Stimulated activated CD4-positive, alpha-beta T cell treated with anti-CD3 and anti-CD28 coated beads, TNF-alpha, amount 100 ng/mL, for 48 hours (primary cell): ENCODE data around the gene PGBD1.

Source experiments
- DNase-seq, 3 donors: peaks; one replicate each; pipeline ENCODE4 v3.0.0-alpha.2; 2020; ENCODE audit warnings: low read depth in 3 of 3

PGBD1 gene, protein sequence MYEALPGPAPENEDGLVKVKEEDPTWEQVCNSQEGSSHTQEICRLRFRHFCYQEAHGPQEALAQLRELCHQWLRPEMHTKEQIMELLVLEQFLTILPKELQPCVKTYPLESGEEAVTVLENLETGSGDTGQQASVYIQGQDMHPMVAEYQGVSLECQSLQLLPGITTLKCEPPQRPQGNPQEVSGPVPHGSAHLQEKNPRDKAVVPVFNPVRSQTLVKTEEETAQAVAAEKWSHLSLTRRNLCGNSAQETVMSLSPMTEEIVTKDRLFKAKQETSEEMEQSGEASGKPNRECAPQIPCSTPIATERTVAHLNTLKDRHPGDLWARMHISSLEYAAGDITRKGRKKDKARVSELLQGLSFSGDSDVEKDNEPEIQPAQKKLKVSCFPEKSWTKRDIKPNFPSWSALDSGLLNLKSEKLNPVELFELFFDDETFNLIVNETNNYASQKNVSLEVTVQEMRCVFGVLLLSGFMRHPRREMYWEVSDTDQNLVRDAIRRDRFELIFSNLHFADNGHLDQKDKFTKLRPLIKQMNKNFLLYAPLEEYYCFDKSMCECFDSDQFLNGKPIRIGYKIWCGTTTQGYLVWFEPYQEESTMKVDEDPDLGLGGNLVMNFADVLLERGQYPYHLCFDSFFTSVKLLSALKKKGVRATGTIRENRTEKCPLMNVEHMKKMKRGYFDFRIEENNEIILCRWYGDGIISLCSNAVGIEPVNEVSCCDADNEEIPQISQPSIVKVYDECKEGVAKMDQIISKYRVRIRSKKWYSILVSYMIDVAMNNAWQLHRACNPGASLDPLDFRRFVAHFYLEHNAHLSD

DNA sequence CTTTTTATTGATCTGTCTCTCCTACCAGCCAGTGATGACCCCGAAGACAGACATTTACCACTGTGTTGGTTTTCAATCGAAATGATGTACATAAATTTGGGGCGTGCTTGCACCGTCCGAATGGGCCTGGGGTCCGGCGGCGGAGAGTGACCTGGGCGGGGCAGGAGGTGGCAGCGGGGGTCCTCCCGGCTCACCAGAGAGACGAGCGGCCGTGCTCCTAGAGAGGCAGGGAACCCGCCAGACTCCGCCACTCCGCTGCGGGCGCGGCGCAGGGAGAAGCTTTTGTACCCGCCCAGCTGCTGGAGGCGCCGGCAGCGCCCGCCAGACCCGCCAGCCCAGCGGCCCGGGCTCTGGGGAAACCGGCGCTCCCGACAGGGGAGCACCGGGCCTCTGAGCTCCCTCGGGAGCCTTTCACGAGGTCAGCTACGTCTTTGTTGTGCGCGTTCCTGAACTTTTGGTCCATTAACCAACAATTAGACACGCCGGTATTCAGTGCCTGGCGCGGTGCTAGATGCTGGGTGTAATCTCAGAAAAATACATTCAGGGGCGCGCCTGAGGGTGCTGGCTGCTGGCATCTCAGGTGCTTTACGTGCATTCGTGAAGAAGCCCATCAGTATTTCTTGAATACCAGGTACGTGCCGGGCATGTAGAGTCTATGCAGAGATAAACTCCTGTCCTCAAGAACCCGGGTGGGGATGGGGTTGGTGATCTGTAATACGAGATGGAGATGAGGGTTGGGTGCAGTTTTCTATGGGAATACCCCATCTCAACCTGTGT, at the start of gene PGBD1:
Gene PGBD1 (plus strand): TSS at position 285 of the 777 bp plus-strand sequence. CDS start 2,242 bp downstream, outside the sequence.
- peak; percentile 23 to 41 (median 40) for DNase-seq

DNA sequence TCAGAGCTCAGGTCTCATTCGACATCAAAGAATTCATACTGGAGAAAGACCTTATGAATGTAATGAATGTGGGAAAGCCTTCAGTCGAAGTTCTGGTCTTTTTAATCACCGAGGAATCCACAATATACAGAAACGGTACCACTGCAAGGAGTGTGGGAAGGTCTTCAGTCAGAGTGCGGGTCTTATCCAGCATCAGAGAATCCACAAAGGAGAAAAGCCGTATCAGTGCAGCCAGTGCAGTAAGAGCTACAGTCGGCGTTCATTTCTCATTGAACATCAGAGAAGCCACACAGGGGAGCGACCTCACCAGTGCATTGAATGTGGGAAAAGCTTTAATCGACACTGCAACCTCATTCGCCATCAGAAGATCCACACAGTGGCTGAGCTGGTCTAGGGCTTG, 48.6 kb upstream of the PGBD1 start:
- no peak for DNase-seq

DNA sequence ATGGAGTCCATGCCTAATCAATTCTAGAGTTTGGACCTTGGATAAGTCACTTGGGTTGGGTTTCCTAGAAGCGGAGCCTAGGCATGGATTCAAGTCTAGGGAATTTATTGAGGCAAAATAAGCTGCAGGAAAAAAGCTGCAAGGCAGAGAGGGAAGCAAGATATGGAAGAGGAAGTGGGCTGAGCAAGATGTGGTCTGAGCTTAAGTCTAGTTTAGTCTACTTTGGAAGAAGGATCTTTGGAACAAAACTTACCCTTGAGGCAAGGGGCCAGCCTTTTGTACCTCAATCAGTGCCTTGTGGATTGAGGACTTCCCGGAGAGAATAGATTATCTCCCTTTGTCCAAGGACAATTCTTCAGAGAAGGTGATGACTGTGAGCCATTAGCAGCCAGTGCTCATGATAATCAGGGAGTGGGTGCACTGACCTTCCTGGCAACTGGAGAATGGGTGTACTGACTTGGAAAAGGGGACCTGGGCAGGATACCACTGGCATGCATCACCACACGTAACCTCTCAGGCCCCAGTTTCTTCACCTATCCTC, 45.4 kb upstream of the PGBD1 start:
- no peak for DNase-seq

DNA sequence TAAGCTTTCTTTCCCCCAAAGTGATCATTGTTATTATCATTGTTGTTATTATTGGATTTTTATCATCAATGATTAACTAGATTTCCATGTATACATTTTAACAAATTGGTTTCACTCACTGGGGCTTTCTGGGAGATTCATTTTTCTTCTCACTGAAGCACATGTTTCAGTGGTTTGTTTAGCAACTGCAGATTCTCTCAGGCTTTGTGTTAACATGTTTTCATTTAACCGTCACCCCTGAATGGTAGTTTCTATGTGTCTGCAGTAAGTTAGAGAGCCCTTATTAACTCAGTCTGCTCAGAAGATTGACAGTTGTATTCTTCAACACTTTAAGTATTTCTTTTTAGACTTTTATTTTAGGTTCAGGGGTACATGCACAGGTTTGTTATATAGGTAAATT, 41.7 kb upstream of the PGBD1 start:
- no peak for DNase-seq

DNA sequence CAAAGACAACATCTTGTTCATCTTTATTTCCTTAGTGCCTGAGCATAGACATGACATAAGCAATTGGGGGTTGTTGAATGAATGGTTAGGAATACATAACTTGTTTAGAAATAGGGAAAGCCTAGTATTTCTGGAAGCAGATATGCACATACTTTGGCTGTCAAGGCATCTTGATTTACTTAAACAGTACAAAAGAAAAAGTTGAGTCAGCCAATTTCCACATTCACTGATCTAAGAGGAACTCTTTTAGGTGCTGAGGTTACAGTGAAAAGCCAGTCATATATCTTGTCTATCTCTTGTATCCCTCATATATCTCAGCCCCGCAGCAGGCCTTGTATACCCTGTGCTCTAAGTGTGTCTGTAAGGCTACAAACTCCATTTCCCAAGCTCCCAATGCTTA, 40.9 kb upstream of the PGBD1 start:
- no peak for DNase-seq

DNA sequence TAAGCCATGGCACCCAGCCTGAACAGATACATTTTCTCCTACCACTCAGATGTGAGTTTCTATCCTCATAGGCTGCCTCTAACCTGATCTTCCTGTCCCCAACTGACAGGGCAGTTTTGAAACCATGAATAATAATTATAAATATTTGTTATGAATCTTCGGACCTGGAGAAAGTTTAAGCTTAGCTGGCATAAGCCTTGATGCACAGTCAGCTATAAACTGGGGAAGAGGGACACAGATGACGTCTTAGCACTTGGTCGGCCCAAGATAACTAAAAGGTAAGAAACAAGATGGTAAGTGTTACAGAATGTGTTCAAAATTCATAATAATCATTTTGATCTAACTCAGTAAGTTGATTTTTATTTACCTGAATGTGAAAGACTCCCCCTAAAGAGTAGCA, 37.4 kb upstream of the PGBD1 start:
- DNase-seq: no peak

DNA sequence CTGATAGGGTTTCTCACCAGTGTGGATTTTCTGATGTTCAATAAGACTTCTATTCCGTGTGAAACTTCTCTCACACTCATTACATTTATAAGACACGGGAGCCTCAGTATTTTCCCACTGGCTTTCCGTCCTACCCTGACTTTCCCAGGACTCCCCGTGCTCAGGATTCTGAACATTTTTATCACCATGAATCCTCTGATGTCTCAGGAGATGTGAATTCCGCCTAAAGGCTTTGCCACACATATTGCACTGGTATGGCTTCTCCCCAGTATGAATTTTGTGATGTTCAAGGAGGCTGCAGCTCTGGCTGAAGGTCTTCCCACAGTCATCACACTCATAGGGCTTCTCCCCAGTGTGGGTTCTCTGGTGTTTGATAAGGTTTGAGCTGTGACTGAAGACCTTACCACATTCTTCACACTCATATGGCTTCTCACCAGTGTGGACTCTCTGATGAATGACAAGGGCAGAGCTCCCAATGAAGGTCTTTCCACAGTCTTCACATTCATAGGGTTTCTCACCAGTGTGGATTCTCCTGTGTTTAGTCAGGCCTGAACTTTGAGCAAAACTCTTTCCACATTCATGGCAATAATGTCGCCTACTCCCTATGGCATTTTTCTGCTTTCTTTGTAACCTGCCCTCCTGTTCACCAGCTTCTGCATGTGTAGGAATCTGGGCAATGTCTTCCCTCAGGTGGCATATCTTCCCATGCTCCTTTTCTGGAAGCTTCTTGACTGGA, 36.0 kb upstream of the PGBD1 start:
- no peak for DNase-seq

DNA sequence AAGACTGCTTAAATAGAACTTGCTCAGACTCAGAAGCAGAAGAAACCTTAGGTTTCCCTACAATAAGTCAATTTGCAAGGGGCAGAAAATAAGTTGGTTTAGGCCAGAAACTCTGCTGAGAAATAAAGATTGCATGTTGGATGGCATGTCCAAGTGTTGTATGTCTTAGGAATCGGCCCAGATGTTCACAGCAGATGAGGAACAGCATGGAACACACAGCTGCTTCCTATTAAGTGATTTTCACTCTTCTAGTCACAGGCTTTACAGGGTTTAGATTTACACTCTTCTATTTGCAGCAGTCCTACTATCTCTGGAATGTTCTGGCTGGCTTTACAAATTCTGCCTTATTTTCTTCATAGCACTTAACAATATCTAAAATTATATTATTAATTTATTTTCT, 32.5 kb upstream of the PGBD1 start:
- no peak for DNase-seq

DNA sequence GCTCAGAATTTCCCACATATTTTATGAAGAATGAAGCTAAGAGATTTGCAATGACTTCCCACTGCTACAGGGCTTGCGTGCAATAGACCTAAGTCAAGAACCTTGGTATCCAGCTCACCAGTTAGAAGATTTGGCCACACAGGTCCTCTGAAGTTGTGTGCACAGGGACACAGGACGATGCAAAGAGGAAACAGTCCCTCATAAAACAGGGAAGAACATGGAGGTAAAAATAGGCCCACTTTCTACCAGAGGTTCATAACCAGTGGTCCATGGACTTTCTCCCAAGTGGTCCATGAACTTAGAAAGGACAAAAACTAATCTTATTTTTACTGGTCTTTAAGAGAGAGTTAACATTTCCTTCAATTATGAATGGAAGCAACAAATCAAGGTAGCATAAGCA, 30.6 kb upstream of the PGBD1 start:
- no peak for DNase-seq

DNA sequence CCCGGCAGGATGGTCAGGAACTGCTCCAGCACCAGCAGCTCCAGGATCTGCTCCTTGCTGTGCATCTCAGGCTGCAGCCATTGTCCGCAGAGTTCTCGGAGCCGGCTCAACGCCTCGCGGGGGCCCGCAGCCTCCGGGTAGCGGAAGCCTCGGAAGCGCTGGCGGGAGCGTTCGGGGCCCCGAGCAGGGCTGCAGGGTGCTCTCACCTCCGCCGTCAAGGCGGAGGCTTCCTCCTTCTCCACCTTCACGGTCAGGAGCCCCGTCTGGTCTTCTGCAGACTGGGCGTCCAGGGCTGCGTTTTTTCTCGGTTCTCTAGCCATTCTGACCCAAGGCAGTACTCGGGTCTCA, 29.7 kb upstream of the PGBD1 start:
- DNase-seq: peak in 1 of 3 donors; percentile 18

DNA sequence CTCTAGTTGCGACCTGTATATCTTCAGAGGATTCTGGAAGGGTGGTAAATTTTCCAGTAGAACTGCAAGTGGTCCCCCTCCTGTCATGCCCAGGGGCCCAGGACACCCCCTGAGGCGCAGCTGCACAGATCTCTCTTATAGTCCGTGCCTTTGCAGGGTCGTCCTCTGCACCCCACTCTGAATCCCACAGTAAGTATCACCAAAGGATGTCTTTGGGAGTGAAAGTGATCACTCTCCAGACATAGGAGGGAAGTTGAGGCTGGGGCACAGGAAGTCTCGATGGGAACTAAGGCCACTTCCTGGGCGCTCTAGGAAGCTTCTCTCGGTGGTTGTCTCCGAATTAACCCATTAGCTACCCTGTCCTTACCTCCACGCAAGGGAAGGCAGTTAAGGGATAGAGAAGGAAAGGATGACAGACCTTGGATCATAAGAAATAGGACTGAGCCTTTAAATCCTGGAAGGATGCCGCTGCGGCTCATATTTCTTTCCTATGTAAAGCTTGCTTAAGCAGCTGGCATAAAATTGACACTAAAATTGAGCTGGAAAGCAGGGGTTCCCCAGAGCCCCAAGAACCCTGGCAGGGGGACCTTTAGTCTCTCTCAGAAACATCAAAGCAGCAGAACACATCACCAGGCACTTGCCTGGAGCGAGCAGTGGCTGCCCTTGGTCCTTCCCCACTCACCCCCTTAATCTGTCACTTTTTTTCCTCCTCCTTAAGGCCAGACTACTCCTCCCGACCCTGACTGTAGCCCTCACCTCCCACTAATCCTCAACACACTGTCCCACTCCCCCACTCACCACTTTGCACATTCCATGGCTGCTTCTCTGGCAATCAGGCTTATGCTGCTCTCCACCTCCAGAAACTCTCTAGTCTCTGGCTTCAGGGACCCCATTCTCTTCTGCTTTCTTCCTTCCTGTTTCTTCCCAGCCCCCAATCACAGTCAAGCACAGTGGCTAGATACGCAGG, 29.1 kb upstream of the PGBD1 start, which contains the start of gene ZKSCAN4:
Gene ZKSCAN4 (minus strand): TSS at position 261 of the 967 bp plus-strand sequence. CDS start 289 bp downstream, outside the sequence.
- peak; percentile 58 to 76 (median 59) for DNase-seq

DNA sequence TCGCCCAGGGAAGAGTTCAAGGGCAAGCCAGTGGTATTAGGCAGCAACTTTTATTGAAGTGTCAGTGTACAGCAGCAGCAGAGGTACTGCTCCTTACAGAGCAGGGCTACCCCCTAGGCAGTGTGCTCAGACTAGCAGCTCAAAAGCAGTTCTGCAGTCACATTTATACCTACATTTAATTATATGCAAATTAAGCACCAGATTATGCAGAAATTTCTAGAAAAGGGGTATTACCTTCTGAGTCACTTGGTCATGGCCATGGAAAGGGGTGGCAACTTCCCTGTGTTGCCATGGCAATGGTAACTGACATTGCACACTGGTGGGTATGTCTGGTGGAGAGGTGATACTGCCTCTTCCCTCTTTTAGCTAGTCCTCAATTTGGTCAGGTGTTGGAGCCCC, 27.3 kb upstream of the PGBD1 start:
- DNase-seq: no peak

DNA sequence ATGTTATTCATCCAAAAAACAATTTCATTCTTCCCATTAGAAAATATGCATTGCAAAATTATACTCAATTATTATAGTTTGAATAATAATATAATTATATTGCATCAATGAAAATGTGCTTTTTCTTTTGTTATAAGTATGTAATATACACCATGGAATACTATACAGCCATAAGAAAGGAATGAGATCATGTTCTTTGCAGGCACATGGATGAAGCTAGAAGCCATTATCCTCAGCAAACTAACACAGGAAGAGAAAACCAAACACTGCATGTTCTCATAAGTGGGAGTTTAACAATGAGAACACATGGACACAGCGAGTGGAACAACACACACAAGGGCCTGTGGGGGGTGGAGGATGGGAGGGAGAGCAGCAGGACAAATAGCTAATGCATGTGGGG, 24.3 kb upstream of the PGBD1 start:
- DNase-seq: no peak

DNA sequence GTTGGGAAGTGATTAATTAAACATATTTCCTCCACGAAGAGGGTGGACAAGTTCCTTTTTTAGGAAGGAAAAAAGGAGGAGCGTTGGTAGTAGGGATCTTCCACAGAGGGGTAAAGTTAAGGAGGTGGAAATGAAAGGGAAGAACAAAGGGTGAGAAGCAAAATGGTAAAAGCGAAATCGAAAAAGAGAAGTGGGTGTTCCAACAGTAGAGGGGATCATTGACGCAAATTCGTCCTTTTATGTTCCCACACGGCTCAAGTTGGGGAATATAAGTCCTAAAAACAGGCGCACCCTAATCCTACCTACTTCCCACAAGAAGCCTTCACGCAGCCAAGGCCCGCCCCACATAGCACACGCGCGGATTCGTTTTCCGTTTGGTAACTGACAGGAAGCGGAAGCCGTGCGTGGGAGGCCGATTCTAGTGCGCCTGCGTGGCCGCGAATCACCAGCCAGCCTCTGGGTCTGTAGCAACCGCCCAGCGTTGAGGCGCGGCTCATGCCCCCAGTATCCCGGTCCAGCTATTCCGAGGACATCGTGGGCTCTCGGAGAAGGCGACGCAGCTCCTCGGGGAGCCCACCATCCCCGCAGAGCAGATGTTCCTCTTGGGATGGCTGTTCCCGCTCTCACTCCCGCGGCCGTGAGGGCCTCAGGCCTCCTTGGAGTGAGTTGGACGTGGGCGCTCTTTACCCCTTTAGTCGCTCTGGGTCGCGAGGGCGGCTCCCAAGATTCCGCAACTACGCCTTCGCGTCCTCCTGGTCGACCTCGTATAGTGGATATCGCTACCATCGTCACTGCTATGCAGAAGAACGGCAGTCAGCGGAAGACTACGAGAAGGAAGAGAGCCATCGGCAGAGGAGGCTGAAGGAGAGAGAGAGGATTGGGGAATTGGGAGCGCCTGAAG, 22.2 kb upstream of the PGBD1 start, which contains the start of gene NKAPL:
Gene NKAPL (plus strand): TSS at position 421 of the 901 bp plus-strand sequence. CDS start 75 bp downstream, at position 496.
- DNase-seq: peak; percentile 17 to 61 (median 50)

DNA sequence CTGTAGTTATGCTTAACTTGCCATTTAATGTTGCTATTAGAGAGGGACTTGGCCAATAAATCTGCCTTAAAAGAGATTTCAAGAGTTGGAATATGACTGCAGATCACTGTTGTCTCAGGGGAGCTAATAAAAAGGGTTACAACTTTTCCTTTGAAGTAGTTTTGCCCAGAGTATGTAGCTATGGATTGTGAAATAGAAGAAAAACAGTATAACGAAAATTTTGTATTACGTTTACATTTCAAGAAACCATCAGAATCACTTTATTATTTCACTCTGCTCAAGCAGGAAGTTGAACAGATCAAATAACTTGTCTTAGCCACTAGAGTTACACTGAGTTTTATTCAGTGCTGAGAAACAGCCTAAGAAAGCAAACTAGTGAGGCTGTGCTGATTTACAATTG, 17.4 kb upstream of the PGBD1 start:
- no peak for DNase-seq

DNA sequence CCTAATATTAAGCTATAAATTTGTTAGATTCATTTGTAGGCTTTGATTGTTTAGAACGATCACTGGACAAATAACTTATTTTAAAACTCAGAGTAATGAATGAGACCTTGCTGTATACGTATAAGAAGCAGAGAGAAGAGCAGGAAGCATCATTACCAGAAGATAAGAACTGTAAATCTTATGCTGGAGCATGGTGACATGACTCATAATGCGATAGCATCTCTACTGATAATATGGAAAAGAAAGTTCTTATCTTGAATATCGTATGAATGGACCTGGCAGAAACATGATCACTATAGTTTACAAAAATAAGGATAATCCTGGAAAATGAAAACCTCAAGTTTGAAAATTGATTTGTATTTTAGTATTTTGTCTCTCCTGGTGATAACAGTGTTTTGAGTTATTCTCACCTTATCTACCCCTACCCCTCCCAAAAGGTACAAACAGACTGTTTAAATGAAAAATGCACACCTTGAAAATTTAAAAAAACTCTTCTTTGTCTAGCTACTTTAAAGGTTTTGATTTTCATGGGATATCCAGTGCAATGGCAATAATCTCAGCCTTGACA, 16.5 kb upstream of the PGBD1 start:
- no peak for DNase-seq

DNA sequence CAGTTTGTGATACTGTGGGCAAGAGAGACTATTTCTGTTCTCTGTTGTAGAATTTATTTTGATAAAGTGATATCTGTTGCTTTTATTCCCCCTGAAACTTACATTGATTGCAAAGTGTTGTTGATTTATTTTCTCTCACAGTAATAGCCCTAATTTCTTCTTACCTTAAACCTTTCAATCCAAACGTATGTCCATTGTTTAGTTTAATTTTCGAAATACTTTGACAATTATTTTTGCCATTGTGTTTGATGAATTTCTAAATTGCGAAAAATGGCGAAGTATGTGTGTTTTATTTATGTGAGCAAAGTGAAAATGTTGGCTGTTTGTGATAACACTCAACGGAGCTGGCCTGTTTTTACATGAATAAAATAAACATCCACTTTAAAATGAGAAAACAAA, 14.8 kb upstream of the PGBD1 start:
- no peak for DNase-seq

DNA sequence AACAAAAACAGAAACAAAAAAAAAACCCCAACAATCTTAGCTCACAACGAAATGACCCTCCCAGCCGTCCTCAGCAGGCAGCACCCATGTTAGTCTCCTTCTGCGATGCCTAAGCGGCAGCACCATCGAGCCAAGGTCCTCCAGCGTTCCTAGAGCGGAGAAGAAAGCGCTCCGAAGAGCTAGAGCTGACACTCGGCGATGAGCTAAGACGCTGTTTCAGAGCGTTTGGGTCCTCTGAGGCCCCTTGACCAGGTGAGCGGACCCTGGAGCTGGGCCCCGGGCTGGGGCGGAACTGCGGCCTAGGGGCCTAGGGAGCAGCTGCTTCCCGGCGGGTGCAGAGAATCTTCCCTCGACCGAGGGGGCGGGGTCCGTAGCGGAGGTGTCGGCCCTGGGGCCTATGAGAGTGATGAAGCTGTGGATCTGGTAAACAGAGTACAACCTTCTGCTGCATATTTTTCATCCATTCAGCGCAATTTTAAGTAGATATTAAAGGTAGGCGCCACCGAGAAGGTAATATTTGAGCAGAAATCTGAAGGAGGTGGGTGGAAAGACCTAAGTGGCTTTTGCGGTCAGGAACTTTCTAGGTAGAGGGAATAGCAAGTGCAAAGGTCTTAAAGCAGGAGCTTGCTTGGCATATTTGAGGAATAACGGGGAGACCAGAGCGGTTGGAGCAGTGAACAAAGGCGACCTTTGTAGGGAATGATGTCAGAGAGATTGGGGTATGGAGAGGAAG, 14.2 kb upstream of the PGBD1 start, which contains the start of gene ZSCAN26:
Gene ZSCAN26 (plus strand): TSS at position 182 of the 733 bp plus-strand sequence. CDS start 4,777 bp downstream, outside the sequence.
- DNase-seq: peak; percentile 55 to 78 (median 70)
